HepG2 (cell line): ENCODE measurements around the gene SC5D. TPM values are rescaled to one million over a fixed set of nuclear protein-coding genes. Genes with fewer than 3 reads are reported as not detected.

Experiments used
- ATAC-seq: fragments of 200-7000 bp; cut with Tn5 transposase; 3 replicates; pipeline ENCODE4 v1.9.1; 2020; ENCODE audit warnings: mild to moderate bottlenecking, moderate library complexity
- BruUV-seq: library from RNA; stranded (reverse); fragments of 400-500 nt; replicated peaks from 2 replicates; lab custom pipeline; 2021; lab: Mats Ljungman, UMichigan
- CTCF ChIA-PET: fragments of 300-600 bp; formaldehyde crosslinking; extraction: SDS; loops from one replicate; lab custom pipeline; 2021; ENCODE audit warnings: low total read pairs, inconsistent platforms, low intra/inter-chr PET ratio; lab: Yijun Ruan, JAX
- POLR2A ChIA-PET: fragments of 350-600 bp; sonication (Branson Sonifier 250); formaldehyde crosslinking; loops from one replicate; lab custom pipeline; 2020; ENCODE audit warnings: antibody characterized with exemption, inconsistent platforms; lab: Yijun Ruan, JAX
- DNase-seq: peaks from one replicate; pipeline ENCODE4 v3.0.0-alpha.2; 2015; ENCODE audit warnings: low spot score
- FAIRE-seq: peaks from 3 replicates; lab custom pipeline; 2011; peaks lifted over from hg19 to GRCh38; lab: Jason Lieb, UNC
- H2AFZ ChIP-seq: one replicate; pipeline ENCODE4 v1.6.1; 2011; ENCODE audit warnings: low read length, inconsistent platforms
- H3K27ac ChIP-seq: fragments of 300-600 bp; 3 replicates; pipeline ENCODE4 v1.8.0; 2011; ENCODE audit warnings: mixed run types, mild to moderate bottlenecking, mixed read lengths, low read length, inconsistent platforms; ENCODE audit not compliant: insufficient read depth; ENCODE audit errors: extremely low read length
- H3K27me3 ChIP-seq, 2 experiments: fragments of 200-600 bp in 1 of 2; 2 replicates in 1 of 2; 3 replicates in 1 of 2; pipeline versions ENCODE4 v1.6.0 to v1.8.0; 2011; ENCODE audit warnings: low read length in 2 of 2, mild to moderate bottlenecking in 2 of 2, moderate library complexity in 2 of 2, inconsistent platforms in 1 of 2; ENCODE audit not compliant: insufficient read depth in 2 of 2, control insufficient read depth in 1 of 2
- H3K36me3 ChIP-seq, 2 experiments: fragments of 200-600 bp in 1 of 2; replicated peaks in 1 of 2; 2 replicates in 1 of 2; 3 replicates in 1 of 2; pipeline versions ENCODE4 v1.5.1 to v1.8.0; 2011; ENCODE audit warnings: low read length in 2 of 2, inconsistent platforms in 1 of 2; ENCODE audit not compliant: insufficient read depth in 2 of 2, control insufficient read depth in 1 of 2
- H3K4me1 ChIP-seq: 2 replicates; pipeline ENCODE4 v1.5.1; 2012; ENCODE audit warnings: low read length, inconsistent platforms; ENCODE audit not compliant: insufficient read depth
- H3K4me2 ChIP-seq: 2 replicates; pipeline ENCODE4 v1.6.0; 2011; ENCODE audit warnings: low read depth, low read length, inconsistent platforms
- H3K4me3 ChIP-seq, 3 experiments: fragments of 200-600 bp in 1 of 3; sonication (generic), shearing (Covaris generic) in 1 of 3; replicated peaks in 1 of 3; 2 replicates each; pipeline ENCODE4 v1.5.1; 2011 to 2016; ENCODE audit warnings: low read length in 3 of 3, inconsistent platforms in 2 of 3, low read depth in 2 of 3, mild to moderate bottlenecking in 2 of 3, control low read depth in 1 of 3, mixed read lengths in 1 of 3; ENCODE audit not compliant: insufficient read depth in 1 of 3
- H3K79me2 ChIP-seq: one replicate; pipeline ENCODE4 v1.6.1; 2011; ENCODE audit warnings: low read length, inconsistent platforms; ENCODE audit not compliant: insufficient read depth
- H3K9ac ChIP-seq: 2 replicates; pipeline ENCODE4 v1.6.0; 2011; ENCODE audit warnings: mild to moderate bottlenecking, low read depth, low read length, inconsistent platforms; ENCODE audit not compliant: insufficient read depth
- H3K9me3 ChIP-seq: 2 replicates; pipeline ENCODE4 v1.5.1; 2012; ENCODE audit warnings: mild to moderate bottlenecking, low read length
- H4K20me1 ChIP-seq: 2 replicates; pipeline ENCODE4 v1.6.0; 2011; ENCODE audit warnings: inconsistent platforms, mild to moderate bottlenecking, low read length, moderate library complexity; ENCODE audit not compliant: insufficient read depth
- CREM ChIP-seq, 2 experiments: sonication (generic) in 1 of 2; formaldehyde crosslinking in 1 of 2; IDR thresholded peaks; 2 replicates each; pipeline versions ENCODE4 v1.4.0 to v1.6.1; 2016 to 2020; ENCODE audit warnings: antibody characterized with exemption in 1 of 2, mild to moderate bottlenecking in 1 of 2, missing genetic modification reagents in 1 of 2
- E2F5 ChIP-seq: sonication (generic); formaldehyde crosslinking; conservative IDR thresholded peaks from 2 replicates; pipeline ENCODE4 v1.4.0; 2020; ENCODE audit warnings: missing genetic modification reagents
- ERF ChIP-seq: IDR thresholded peaks from 2 replicates; pipeline ENCODE4 v1.6.1; 2018; ENCODE audit warnings: missing biosample characterization, missing genetic modification reagents
- ESRRA ChIP-seq: sonication (generic); formaldehyde crosslinking; IDR thresholded peaks from 2 replicates; pipeline ENCODE4 v1.5.1; 2020; ENCODE audit warnings: mild to moderate bottlenecking, low read depth, missing genetic modification reagents
- HDAC1 ChIP-seq: sonication (generic); formaldehyde crosslinking; IDR thresholded peaks from 2 replicates; pipeline ENCODE4 v1.5.1; 2020; ENCODE audit warnings: mild to moderate bottlenecking, missing genetic modification reagents
- HNF4G ChIP-seq, 2 experiments: sonication (generic) in 1 of 2; formaldehyde crosslinking in 1 of 2; IDR thresholded peaks; 2 replicates each; pipeline versions ENCODE4 v1.4.0 to v1.6.1; 2011 to 2020; ENCODE audit warnings: borderline replicate concordance in 2 of 2, low read depth in 2 of 2, mild to moderate bottlenecking in 2 of 2, low read length in 1 of 2, missing genetic modification reagents in 1 of 2, moderate library complexity in 1 of 2
- KLF16 ChIP-seq, 2 experiments: sonication (generic) in 1 of 2; formaldehyde crosslinking in 1 of 2; IDR thresholded peaks; 2 replicates each; pipeline versions ENCODE4 v1.6.1 to v1.8.0; 2016 to 2023; ENCODE audit warnings: missing genetic modification reagents in 2 of 2, missing compliant biosample characterization in 1 of 2
- LRRFIP1 ChIP-seq: sonication (generic); formaldehyde crosslinking; conservative IDR thresholded peaks from 2 replicates; pipeline ENCODE4 v1.4.0; 2020; ENCODE audit warnings: missing genetic modification reagents
- MXI1 ChIP-seq: IDR thresholded peaks from 3 replicates; pipeline ENCODE4 v1.6.1; 2012; ENCODE audit warnings: low read depth, low read length, inconsistent platforms, borderline replicate concordance
- NBN ChIP-seq: fragments of 450-650 bp; conservative IDR thresholded peaks from 2 replicates; pipeline ENCODE4 v1.6.1; 2017
- NR2F1 ChIP-seq, 2 experiments: fragments of 450-650 bp in 1 of 2; formaldehyde crosslinking in 1 of 2; IDR thresholded peaks; 2 replicates each; pipeline versions ENCODE4 v1.5.0 to v1.6.1; 2016 to 2020; ENCODE audit warnings: mild to moderate bottlenecking in 1 of 2, missing compliant biosample characterization in 1 of 2, missing genetic modification reagents in 1 of 2, moderate library complexity in 1 of 2
- SMARCE1 ChIP-seq: fragments of 450-650 bp; IDR thresholded peaks from 2 replicates; pipeline ENCODE4 v1.6.1; 2017; ENCODE audit warnings: borderline replicate concordance
- ZKSCAN1 ChIP-seq: fragments of 150-350 bp; IDR thresholded peaks from 2 replicates; pipeline ENCODE4 v1.6.1; 2014; ENCODE audit warnings: low read length
- ZNF124 ChIP-seq: sonication (generic); formaldehyde crosslinking; IDR thresholded peaks from 2 replicates; pipeline ENCODE4 v1.4.0; 2020; ENCODE audit warnings: missing genetic modification reagents
- ZNF207 ChIP-seq: fragments of 450-650 bp; IDR thresholded peaks from 2 replicates; pipeline ENCODE4 v1.6.1; 2016; ENCODE audit warnings: antibody characterized with exemption, borderline replicate concordance
- ZNF383 ChIP-seq: sonication (generic); formaldehyde crosslinking; IDR thresholded peaks from 2 replicates; pipeline ENCODE4 v1.4.0; 2020; ENCODE audit warnings: missing genetic modification reagents, mild to moderate bottlenecking, borderline replicate concordance
- ZNF451 ChIP-seq: sonication (generic); formaldehyde crosslinking; IDR thresholded peaks from 2 replicates; pipeline ENCODE4 v1.5.0; 2020; ENCODE audit warnings: mild to moderate bottlenecking, missing genetic modification reagents
- ZNF557 ChIP-seq: sonication (generic); formaldehyde crosslinking; IDR thresholded peaks from 2 replicates; pipeline ENCODE4 v1.4.0; 2020; ENCODE audit warnings: missing genetic modification reagents
- WGBS: methylation state at CpG from one replicate; pipeline ENCODE4 v1.1.6; 2017; ENCODE audit warnings: low lambda C conversion rate; 5-methylcytosine and 5-hydroxymethylcytosine counted together
- in situ Hi-C: cut with HindIII; loops from 2 replicates; pipeline ENCODE4 v1.10.0; 2017; ENCODE audit warnings: low pct_unique_long_range_greater_than_20kb; ENCODE audit not compliant: extremely low pct_ligation_motif_present
- intact Hi-C: fragments of 100-400 bp; cut with micrococcal nuclease; formaldehyde crosslinking; loops from one replicate; pipeline ENCODE4 v1.10.0; 2022; ENCODE audit not compliant: unreplicated experiment
- polyA plus RNA-seq, 8 experiments: library from polyadenylated mRNA; depleted of rRNA in 3 of 8; stranded (reverse) in 7 of 8; unstranded in 1 of 8; fragments of >200 nt; fragmentation: Illumina TruSeq in 4 of 8; extraction: Trizol in 4 of 8; gene quantifications; 2 replicates each; pipeline versions ENCODE4 v1.2.1 to v1.2.3, GENCODE V29; 2011 to 2016; ENCODE audit warnings: low read depth in 4 of 8, missing spikeins in 1 of 8, mixed read lengths in 1 of 8; ENCODE audit not compliant: insufficient read depth in 1 of 8
- total RNA-seq, 5 experiments: library from RNA; depleted of rRNA; stranded (reverse); fragments of >200 nt; fragmentation: Illumina TruSeq; extraction: Trizol; gene quantifications; 2 replicates each; pipeline ENCODE4 v1.2.3, GENCODE V29; 2016; ENCODE audit warnings: low read depth in 1 of 5
- TF ChIP-seq, protein P1 (sequence below): IDR thresholded peaks from 2 replicates; pipeline ENCODE4 v1.6.1; 2012; ENCODE audit warnings: low read length, improper control_type of control experiment

Gene SC5D
- total and polyA plus RNA-seq, 2 of the 13 experiments (the other 11 are each of a cell fraction or from before 2014, with no cell fraction given) = 84.4 to 155 TPM

DNA sequence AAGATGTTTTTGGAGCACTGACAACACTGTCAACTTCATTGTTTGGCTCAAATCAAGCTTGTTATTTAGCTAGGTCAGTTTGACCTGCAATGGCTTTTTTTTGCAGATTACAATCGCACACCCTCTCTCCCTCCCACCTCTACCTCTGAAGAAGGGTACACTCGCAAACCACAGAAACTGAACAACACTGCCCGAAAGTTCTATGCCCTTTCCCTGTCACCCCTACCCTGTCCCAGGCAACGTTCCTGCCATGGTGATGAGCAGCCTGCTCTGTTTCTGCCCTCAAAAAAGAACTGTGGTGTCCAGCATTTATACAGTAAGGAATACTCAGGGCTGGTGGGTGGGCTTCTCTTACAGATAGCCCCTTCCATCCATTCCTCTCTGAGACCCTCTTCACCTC, 33.7 kb downstream of the SC5D start (continued):
- no peak for TF ChIP-seq LRRFIP1 (CRISPR knock-in tag)
- no peak for TF ChIP-seq SMARCE1
- no peak for TF ChIP-seq ZNF383
- no peak for TF ChIP-seq ESRRA (CRISPR knock-in tag)
- no peak for TF ChIP-seq ZNF124 (CRISPR knock-in tag)

DNA sequence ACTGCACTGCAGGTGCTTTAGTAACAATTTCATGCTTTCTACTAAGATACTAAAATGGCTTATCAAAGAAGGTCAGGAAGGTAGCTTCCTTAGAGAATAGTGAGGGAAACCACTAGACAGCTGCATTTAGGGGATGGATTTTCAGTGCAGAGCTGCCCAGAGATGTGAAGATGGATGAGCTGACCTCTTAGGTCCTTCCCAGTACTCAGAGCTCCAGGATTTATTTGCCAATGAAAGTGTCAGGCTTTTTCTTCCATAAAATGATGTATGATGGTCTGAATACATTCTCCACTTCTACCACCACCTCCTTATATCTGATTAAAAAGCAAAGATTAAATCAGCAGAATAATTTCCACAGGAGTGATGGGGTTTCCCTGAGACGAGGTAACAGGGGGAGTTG, 35.0 kb downstream of the SC5D start:
- Histone ChIP-seq H3K79me2 (no peaks in the 10 kb centered on the region), H3K27ac (no peak overlapping the region), H3K4me1 (peaks cover 13% of the 10 kb centered on the region), H4K20me1 (no peaks in the 10 kb centered on the region), H3K36me3 (no peaks in the 10 kb centered on the region), H3K4me3 (no peak overlapping the region), H3K27me3 (no peaks in the 10 kb centered on the region), H3K4me2 (no peak overlapping the region), H2AFZ (no peak overlapping the region), H3K9me3 (no peaks in the 10 kb centered on the region), H3K9ac (no peak overlapping the region)
- WGBS = 30% methylated on average over 1 of the region's 1 CpG
- in situ Hi-C loops = no loop called here
- FAIRE-seq = no peak
- no peak for ATAC-seq
- intact Hi-C loops = no loop called here
- DNase-seq = no peak
- TF ChIP-seq ZNF207 (no peak), MXI1 (no peak), ZNF451 (CRISPR knock-in tag) (no peak), NR2F1 (CRISPR knock-in tag; IDR thresholded peaks at IDR 0.05) (no peak), ERF (CRISPR knock-in tag) (no peak), KLF16 (CRISPR knock-in tag; IDR thresholded peaks at IDR 0.05) (no peak), HNF4G (IDR thresholded peaks at IDR 0.05; ENCODE audit: borderline replicate concordance, low read depth, low read length) (no peak), HNF4G (CRISPR knock-in tag; IDR thresholded peaks at IDR 0.05; ENCODE audit: borderline replicate concordance, low read depth) (no peak), HDAC1 (CRISPR knock-in tag) (no peak), E2F5 (CRISPR knock-in tag) (no peak), NBN (no peak), CREM (IDR thresholded peaks at IDR 0.05) (no peak), CREM (CRISPR knock-in tag; IDR thresholded peaks at IDR 0.05) (no peak), ZNF557 (CRISPR knock-in tag) (no peak), ZKSCAN1 (no peak)
- TF ChIP-seq, protein P1, sequence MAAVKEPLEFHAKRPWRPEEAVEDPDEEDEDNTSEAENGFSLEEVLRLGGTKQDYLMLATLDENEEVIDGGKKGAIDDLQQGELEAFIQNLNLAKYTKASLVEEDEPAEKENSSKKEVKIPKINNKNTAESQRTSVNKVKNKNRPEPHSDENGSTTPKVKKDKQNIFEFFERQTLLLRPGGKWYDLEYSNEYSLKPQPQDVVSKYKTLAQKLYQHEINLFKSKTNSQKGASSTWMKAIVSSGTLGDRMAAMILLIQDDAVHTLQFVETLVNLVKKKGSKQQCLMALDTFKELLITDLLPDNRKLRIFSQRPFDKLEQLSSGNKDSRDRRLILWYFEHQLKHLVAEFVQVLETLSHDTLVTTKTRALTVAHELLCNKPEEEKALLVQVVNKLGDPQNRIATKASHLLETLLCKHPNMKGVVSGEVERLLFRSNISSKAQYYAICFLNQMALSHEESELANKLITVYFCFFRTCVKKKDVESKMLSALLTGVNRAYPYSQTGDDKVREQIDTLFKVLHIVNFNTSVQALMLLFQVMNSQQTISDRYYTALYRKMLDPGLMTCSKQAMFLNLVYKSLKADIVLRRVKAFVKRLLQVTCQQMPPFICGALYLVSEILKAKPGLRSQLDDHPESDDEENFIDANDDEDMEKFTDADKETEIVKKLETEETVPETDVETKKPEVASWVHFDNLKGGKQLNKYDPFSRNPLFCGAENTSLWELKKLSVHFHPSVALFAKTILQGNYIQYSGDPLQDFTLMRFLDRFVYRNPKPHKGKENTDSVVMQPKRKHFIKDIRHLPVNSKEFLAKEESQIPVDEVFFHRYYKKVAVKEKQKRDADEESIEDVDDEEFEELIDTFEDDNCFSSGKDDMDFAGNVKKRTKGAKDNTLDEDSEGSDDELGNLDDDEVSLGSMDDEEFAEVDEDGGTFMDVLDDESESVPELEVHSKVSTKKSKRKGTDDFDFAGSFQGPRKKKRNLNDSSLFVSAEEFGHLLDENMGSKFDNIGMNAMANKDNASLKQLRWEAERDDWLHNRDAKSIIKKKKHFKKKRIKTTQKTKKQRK = no peak
- ChIA-PET POLR2A (no interaction called here), CTCF (no interaction called here)
- no TSS peak for BruUV-seq
